ENCODE data around the gene NTN3.
A peak's percentile ranks its signal among the peaks of the same experiment; 100 is the strongest.
"Not testable (repeated sequence)": the region's sequence is repeated elsewhere in the genome, so short reads cannot be mapped to it uniquely, and the experiment has no call there.

Gene NTN3
- long read RNA-seq, donor 1 = 0 reads
- long read RNA-seq, donor 2 = 0 reads
- long read RNA-seq, donor 3 = 0 reads
- long read RNA-seq, donor 4 = 0 reads
- long read RNA-seq, donor 5, partial matches to known transcripts = 0 of 1 reads
- long read RNA-seq, donor 5, other reads (novel, unspliced or antisense) = 0 of 1 reads
- long read RNA-seq, donor 6, partial matches to known transcripts = 0 of 1 reads
- long read RNA-seq, donor 6, other reads (novel, unspliced or antisense) = 0 of 1 reads
- long read RNA-seq, donor 7 = 0 reads
- long read RNA-seq, donor 8, partial matches to known transcripts = 0 of 1 reads
- long read RNA-seq, donor 8, other reads (novel, unspliced or antisense) = 0 of 1 reads

- DNase-seq = peak; percentile 80
Observed at GRCh38 chr16:2471016-2471652, at the start of gene NTN3. NTN3 (plus strand) TSS chr16:2471297; CDS start chr16:2471702, 405 bp downstream.

- no peak for DNase-seq
Observed at GRCh38 chr16:2422123-2422867, 48.8 kb upstream of the NTN3 start.

- no peak for DNase-seq
Observed at GRCh38 chr16:2424061-2425007, 46.8 kb upstream of the NTN3 start.

- DNase-seq = no peak
Observed at GRCh38 chr16:2425008-2425518, 46.0 kb upstream of the NTN3 start.

- no peak for DNase-seq
Observed at GRCh38 chr16:2425825-2426430, 45.2 kb upstream of the NTN3 start.

- no peak for DNase-seq
Observed at GRCh38 chr16:2426941-2427361, 44.1 kb upstream of the NTN3 start.

GRCh38 chr16:2427526-2427925 lies 43.6 kb upstream of the NTN3 start:
- no peak for DNase-seq

GRCh38 chr16:2428051-2428783 lies 42.9 kb upstream of the NTN3 start:
- no peak for DNase-seq

GRCh38 chr16:2428784-2429033 lies 42.4 kb upstream of the NTN3 start:
- no peak for DNase-seq

GRCh38 chr16:2429034-2429770 lies 41.9 kb upstream of the NTN3 start, which contains the start of gene CCNF:
CCNF (plus strand) TSS chr16:2429447; CDS start chr16:2429482, 35 bp downstream.
- peak; percentile 97 for DNase-seq

GRCh38 chr16:2429771-2430663 lies 41.1 kb upstream of the NTN3 start:
- DNase-seq = no peak

- no peak for DNase-seq
Observed at GRCh38 chr16:2432286-2432685, 38.8 kb upstream of the NTN3 start.

GRCh38 chr16:2432801-2433505 lies 38.1 kb upstream of the NTN3 start:
- no peak for DNase-seq

GRCh38 chr16:2435236-2435635 lies 35.9 kb upstream of the NTN3 start:
- DNase-seq = not testable (repeated sequence)

GRCh38 chr16:2436110-2436509 lies 35.0 kb upstream of the NTN3 start:
- no peak for DNase-seq

- no peak for DNase-seq
Observed at GRCh38 chr16:2437032-2437790, 33.9 kb upstream of the NTN3 start.

GRCh38 chr16:2438121-2438520 lies 33.0 kb upstream of the NTN3 start:
- no peak for DNase-seq

GRCh38 chr16:2439598-2439997 lies 31.5 kb upstream of the NTN3 start:
- no peak for DNase-seq

Data from right kidney (tissue), 9 donors.